T-helper 2 cell treated with Interferon-gamma antibody and Interleukin-4, amounts not matched to agents 100 ng/mL and 5 ng/mL, for 36 hours (primary cell): Measurements from ENCODE around the gene LRRK1. TPM values are rescaled to one million over a fixed set of nuclear protein-coding genes. Genes with fewer than 3 reads are reported as not detected.

Experiments used
- intact Hi-C: fragments of 100-400 bp; cut with micrococcal nuclease; formaldehyde crosslinking; loops from one replicate; pipeline ENCODE4 v1.15.1; 2023
- total RNA-seq: library from RNA; stranded (reverse); gene quantifications from 2 replicates; pipeline ENCODE4 v1.2.3, GENCODE V29; 2022

LRRK1 gene
- total RNA-seq, 1 donor from 2014 or later: 0.64 TPM

- intact Hi-C loops: no loop called here
Measured at GRCh38 chr15:100968050-100968966, 49.2 kb downstream of the LRRK1 start.

GRCh38 chr15:100972975-100973350 is 53.8 kb downstream of the LRRK1 start:
- intact Hi-C loops: no loop called here

GRCh38 chr15:100973351-100974111 is 54.4 kb downstream of the LRRK1 start:
- intact Hi-C loops: no loop called here

- intact Hi-C loops: no loop called here
Measured at GRCh38 chr15:100975043-100975442, 55.9 kb downstream of the LRRK1 start.

GRCh38 chr15:100980410-100981046 is 61.4 kb downstream of the LRRK1 start:
- intact Hi-C loops: no loop called here

GRCh38 chr15:100981086-100981485 is 61.9 kb downstream of the LRRK1 start:
- intact Hi-C loops: no loop called here

GRCh38 chr15:100983221-100983620 is 64.1 kb downstream of the LRRK1 start:
- intact Hi-C loops: no loop called here

- intact Hi-C loops: no loop called here
Measured at GRCh38 chr15:100985401-100985800, 66.2 kb downstream of the LRRK1 start.

GRCh38 chr15:100986158-100986896 is 67.2 kb downstream of the LRRK1 start:
- intact Hi-C loops: no loop called here

- intact Hi-C loops: no loop called here
Measured at GRCh38 chr15:100987143-100987542, 68.0 kb downstream of the LRRK1 start.

GRCh38 chr15:100988297-100988696 is 69.1 kb downstream of the LRRK1 start:
- intact Hi-C loops: no loop called here

GRCh38 chr15:100988857-100989256 is 69.7 kb downstream of the LRRK1 start:
- intact Hi-C loops: no loop called here

GRCh38 chr15:100994597-100995446 is 75.7 kb downstream of the LRRK1 start:
- intact Hi-C loops: no loop called here

- intact Hi-C loops: no loop called here
Measured at GRCh38 chr15:100995471-100996430, 76.6 kb downstream of the LRRK1 start.

- intact Hi-C loops: no loop called here
Measured at GRCh38 chr15:100997442-100997841, 78.3 kb downstream of the LRRK1 start.

GRCh38 chr15:100998630-100999029 is 79.5 kb downstream of the LRRK1 start:
- intact Hi-C loops: no loop called here

GRCh38 chr15:100999369-100999768 is 80.2 kb downstream of the LRRK1 start:
- intact Hi-C loops: no loop called here

GRCh38 chr15:101000271-101000681 is 81.1 kb downstream of the LRRK1 start:
- intact Hi-C loops: no loop called here

- intact Hi-C loops: no loop called here
Measured at GRCh38 chr15:101001056-101001455, 81.9 kb downstream of the LRRK1 start.
